Activated B cell treated with CpG ODN at 0.5 μM for 24 hours (primary cell): Measurements from ENCODE around the gene NCAPD3. TPM values are rescaled to one million over a fixed set of nuclear protein-coding genes. Genes with fewer than 3 reads are reported as not detected.

Experiments
- ATAC-seq: fragments of 200-7000 bp; cut with Tn5 transposase; one replicate; pipeline ENCODE4 v1.10.0; 2021; ENCODE audit warnings: low read depth, mild to moderate bottlenecking, moderate library complexity
- CTCF ChIA-PET: fragments of 350-600 bp; sonication (Branson Sonifier 250); formaldehyde crosslinking; loops from one replicate; lab custom pipeline; 2021; ENCODE audit warnings: antibody characterized with exemption; lab: Charles Lee
- POLR2A ChIA-PET: fragments of 350-600 bp; sonication (Branson Sonifier 250); formaldehyde crosslinking; loops from one replicate; lab custom pipeline; 2021; ENCODE audit warnings: antibody characterized with exemption; lab: Charles Lee
- DNase-seq: peaks from one replicate; pipeline ENCODE4 v3.0.0; 2022
- H3K27ac Mint-ChIP-seq: one replicate; pipeline ENCODE4 v1.8.0; 2020; ENCODE audit warnings: mixed read lengths
- H3K27me3 Mint-ChIP-seq: one replicate; pipeline ENCODE4 v1.8.0; 2021; ENCODE audit warnings: mixed read lengths
- H3K36me3 Mint-ChIP-seq: one replicate; pipeline ENCODE4 v1.8.0; 2021; ENCODE audit warnings: low read depth, mixed read lengths
- H3K4me1 Mint-ChIP-seq: one replicate; pipeline ENCODE4 v1.8.0; 2021; ENCODE audit warnings: mixed read lengths
- H3K4me3 Mint-ChIP-seq: one replicate; pipeline ENCODE4 v1.8.0; 2020; ENCODE audit warnings: mild to moderate bottlenecking, mixed read lengths
- H3K9me3 Mint-ChIP-seq: one replicate; pipeline ENCODE4 v1.8.0; 2020; ENCODE audit warnings: mixed read lengths
- intact Hi-C: fragments of 100-400 bp; cut with micrococcal nuclease; formaldehyde crosslinking; loops from one replicate; pipeline ENCODE4 v1.15.1; 2024
- total RNA-seq: library from RNA; stranded (reverse); gene quantifications from 2 replicates; pipeline ENCODE4 v1.2.3, GENCODE V29; 2022
- TF ChIP-seq, protein P1 (sequence below): fragments of 200-600 bp; IDR thresholded peaks from one replicate; pipeline ENCODE4 v1.8.0; 2022; ENCODE audit warnings: antibody characterized with exemption, mild to moderate bottlenecking

Gene NCAPD3
- total RNA-seq, 1 donor from 2014 or later = 22.2 TPM

- DNase-seq = no peak
- Mint-ChIP-seq H3K27me3 (peaks cover 20% of the 10 kb centered on the region), H3K9me3 (no peaks in the 10 kb centered on the region), H3K27ac (no peak overlapping the region), H3K4me1 (peaks cover 36% of the 10 kb centered on the region), H3K4me3 (no peak overlapping the region), H3K36me3 (peaks cover 9% of the 10 kb centered on the region)
- ChIA-PET CTCF (interaction anchor here (1.0 to 1.5 kb wide), 3 partner anchors 9 to 25 kb away, joined by 3 read pairs; partner anchors contain the start of gene VPS26B), POLR2A (interaction anchor here (1.6 kb wide), 1 partner anchor 9 kb away, joined by 6 read pairs; the partner anchor contains the start of genes NCAPD3 and VPS26B)
- ATAC-seq = no peak
- intact Hi-C loops = no loop called here
- TF ChIP-seq, protein P1, sequence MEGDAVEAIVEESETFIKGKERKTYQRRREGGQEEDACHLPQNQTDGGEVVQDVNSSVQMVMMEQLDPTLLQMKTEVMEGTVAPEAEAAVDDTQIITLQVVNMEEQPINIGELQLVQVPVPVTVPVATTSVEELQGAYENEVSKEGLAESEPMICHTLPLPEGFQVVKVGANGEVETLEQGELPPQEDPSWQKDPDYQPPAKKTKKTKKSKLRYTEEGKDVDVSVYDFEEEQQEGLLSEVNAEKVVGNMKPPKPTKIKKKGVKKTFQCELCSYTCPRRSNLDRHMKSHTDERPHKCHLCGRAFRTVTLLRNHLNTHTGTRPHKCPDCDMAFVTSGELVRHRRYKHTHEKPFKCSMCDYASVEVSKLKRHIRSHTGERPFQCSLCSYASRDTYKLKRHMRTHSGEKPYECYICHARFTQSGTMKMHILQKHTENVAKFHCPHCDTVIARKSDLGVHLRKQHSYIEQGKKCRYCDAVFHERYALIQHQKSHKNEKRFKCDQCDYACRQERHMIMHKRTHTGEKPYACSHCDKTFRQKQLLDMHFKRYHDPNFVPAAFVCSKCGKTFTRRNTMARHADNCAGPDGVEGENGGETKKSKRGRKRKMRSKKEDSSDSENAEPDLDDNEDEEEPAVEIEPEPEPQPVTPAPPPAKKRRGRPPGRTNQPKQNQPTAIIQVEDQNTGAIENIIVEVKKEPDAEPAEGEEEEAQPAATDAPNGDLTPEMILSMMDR = no peak
These were observed 10.0 kb upstream of the NCAPD3 start for GRCh38 chr11:134233729-134234179.

DNA sequence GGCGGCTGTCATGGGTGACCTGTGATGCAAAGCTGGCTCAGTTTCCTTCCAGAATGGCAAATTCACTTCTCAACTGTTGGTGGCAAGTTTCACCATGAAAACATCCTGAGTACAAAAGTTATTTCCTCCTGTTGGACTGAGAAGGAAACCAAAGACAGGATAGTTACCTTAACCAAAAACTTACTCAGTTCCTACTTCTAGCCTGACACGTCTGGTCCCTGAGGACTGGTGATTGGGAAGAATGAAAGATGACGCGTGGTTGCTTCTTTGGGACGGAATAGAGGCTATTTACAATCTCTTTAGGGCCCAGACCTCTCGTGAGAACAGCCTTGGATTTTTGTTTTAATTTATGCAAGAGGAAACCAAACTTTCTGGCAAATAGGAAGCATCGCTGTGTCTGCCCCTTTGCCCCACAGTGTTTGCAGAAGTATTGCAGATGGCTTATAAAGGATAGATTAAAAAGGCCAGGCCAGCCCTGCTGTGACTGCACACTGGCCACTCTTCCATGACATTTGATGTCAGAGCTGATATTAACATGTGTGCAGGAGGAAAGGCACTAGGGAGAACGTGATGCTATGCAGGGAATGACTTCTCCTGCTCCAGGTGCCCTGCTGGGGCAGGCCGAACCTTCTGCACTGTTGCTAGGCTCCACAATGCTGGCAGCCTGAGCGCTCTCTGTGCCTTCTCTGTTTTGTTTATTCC is 8.3 kb upstream of the NCAPD3 start:
- CTCF ChIA-PET = interaction anchor here (4.2 kb wide), 1 partner anchor 13 kb away, joined by 15 read pairs; no protein-coding TSS in a partner anchor
- POLR2A ChIA-PET = no interaction called here
- TF ChIP-seq, protein P1 = no peak
- Mint-ChIP-seq H3K4me1 (peaks cover 51% of the 10 kb centered on the region), H3K9me3 (no peaks in the 10 kb centered on the region), H3K27me3 (peaks cover 24% of the 10 kb centered on the region), H3K36me3 (peaks cover 6% of the 10 kb centered on the region), H3K27ac (no peak overlapping the region), H3K4me3 (no peak overlapping the region)
- intact Hi-C loops = no loop called here
- DNase-seq (no peak), ATAC-seq (no peak)

DNA sequence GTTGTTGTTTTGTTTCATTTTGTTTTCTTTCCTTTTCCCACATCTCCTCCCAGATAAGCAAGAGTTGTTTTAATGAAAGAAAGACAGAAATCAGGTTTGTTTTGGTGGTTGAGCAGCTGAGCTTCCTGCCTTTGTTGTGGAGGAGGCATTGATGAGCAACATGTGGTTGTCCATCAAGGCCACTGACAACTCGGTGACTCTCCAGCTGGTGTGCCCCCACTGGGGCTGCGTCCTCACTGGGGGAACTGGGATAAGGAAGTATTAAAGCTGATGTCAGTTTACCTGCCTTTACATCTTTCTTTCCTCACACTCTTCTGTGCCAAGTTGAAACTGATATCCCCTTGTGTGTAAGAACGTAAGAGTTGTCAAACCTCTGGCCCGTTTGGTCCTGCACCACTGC is 6.6 kb upstream of the NCAPD3 start:
- H3K27me3 Mint-ChIP-seq = peaks cover 27% of the 10 kb centered on the region
- peak overlapping the region; percentile 60 for H3K4me3 Mint-ChIP-seq
- DNase-seq = no peak
- CTCF ChIA-PET = interaction anchor here (1.4 to 4.2 kb wide), 2 partner anchors 14 to 21 kb away, joined by 4 to 15 read pairs; no protein-coding TSS in a partner anchor
- no peak overlapping the region for H3K27ac Mint-ChIP-seq
- TF ChIP-seq, protein P1 = no peak
- H3K4me1 Mint-ChIP-seq = peaks cover 59% of the 10 kb centered on the region
- intact Hi-C loops = no loop called here
- no peaks in the 10 kb centered on the region for H3K9me3 Mint-ChIP-seq
- POLR2A ChIA-PET = no interaction called here
- no peak for ATAC-seq
- H3K36me3 Mint-ChIP-seq = peaks cover 2% of the 10 kb centered on the region

GRCh38 chr11:134229126-134229790 is 5.5 kb upstream of the NCAPD3 start:
- CTCF ChIA-PET = interaction anchor here (1.4 to 4.2 kb wide), 2 partner anchors 15 to 20 kb away, joined by 4 to 15 read pairs; no protein-coding TSS in a partner anchor

More at GRCh38 chr11:134229126-134229790, 5.5 kb upstream of the NCAPD3 start:
- H3K4me1 Mint-ChIP-seq = peaks cover 62% of the 10 kb centered on the region
- intact Hi-C loops = loop anchor here (5.0 kb wide), 1 partner anchor 177 kb away; no protein-coding TSS in a partner anchor
- ATAC-seq (no peak), DNase-seq (no peak)
- TF ChIP-seq, protein P1 = no peak
- H3K27ac Mint-ChIP-seq = no peak overlapping the region
- H3K4me3 Mint-ChIP-seq = peak overlapping the region; percentile 19
- POLR2A ChIA-PET = interaction anchor here (1.6 to 1.7 kb wide), 2 partner anchors 15 to 24 kb away, joined by 7 to 13 read pairs; partner anchors contain the start of genes ACAD8 and THYN1
- peaks cover 27% of the 10 kb centered on the region for H3K27me3 Mint-ChIP-seq
- H3K9me3 Mint-ChIP-seq = no peaks in the 10 kb centered on the region
- peaks cover 3% of the 10 kb centered on the region for H3K36me3 Mint-ChIP-seq
